Skeletal muscle cell (primary cell): ENCODE data around the gene ICAM1.
A peak's percentile ranks its signal among the peaks of the same experiment; 100 is the strongest.

ENCODE experiments used
- DNase-seq: peaks from one replicate; pipeline ENCODE4 v3.0.0-alpha.2; 2010; ENCODE audit warnings: low read depth
- H3K4me3 ChIP-seq: 2 replicates; pipeline ENCODE4 v1.5.1; 2011; ENCODE audit warnings: low read depth, mild to moderate bottlenecking, control low read depth, low read length, moderate library complexity

Gene ICAM1

DNA sequence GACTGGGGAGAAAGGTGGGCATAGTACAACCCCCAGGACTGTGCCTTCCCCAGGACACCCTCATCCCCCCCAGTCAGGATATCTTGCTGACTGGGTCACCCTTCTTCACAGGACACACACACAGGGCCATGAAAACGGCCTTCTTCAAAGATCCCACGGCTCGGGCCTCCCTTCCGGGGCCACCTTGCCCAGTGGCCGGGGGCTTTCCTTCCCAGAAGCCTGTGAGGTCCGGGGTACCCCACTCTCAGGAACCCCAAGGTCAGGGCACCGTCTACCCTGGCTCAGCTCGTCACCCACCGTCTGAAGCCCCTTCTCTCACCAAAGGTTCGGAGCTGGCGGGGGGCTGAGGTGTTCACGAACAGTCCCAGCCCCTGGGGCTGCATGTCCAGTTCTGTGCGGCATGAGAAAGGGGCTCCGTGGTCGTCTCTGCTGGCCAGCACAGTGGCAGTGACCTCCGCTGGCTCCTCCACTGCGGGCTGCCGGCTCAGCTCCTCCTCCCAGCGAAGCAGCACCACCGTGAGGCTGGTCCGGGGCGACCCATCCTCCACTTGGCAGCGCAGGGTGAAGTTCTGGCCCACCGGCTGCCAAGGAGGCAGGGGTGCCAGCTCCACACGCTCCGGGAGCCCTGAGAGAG lies 64.5 kb downstream of the ICAM1 start:
- no peak for DNase-seq
- H3K4me3 ChIP-seq, result peak overlapping the region; percentile 80
